GM21381 (cell line): Measurements from ENCODE around the gene PCSK5.

Experiments used
- ATAC-seq: cut with Tn5 transposase; IDR thresholded peaks from one replicate; pipeline ENCODE4 v1.9.1; 2021; ENCODE audit warnings: mild to moderate bottlenecking, moderate library complexity; ENCODE audit not compliant: unreplicated experiment

The PCSK5 gene

GRCh38 chr9:76221423-76221822 is 330.9 kb downstream of the PCSK5 start:
- ATAC-seq = no peak

GRCh38 chr9:76223749-76224340 is 333.4 kb downstream of the PCSK5 start:
- ATAC-seq = no peak

GRCh38 chr9:76227156-76227555 is 336.7 kb downstream of the PCSK5 start:
- ATAC-seq = no peak

- ATAC-seq = no peak
Observed at GRCh38 chr9:76231001-76231400, 340.5 kb downstream of the PCSK5 start.

- ATAC-seq = no peak
Observed at GRCh38 chr9:76232861-76233489, 342.5 kb downstream of the PCSK5 start.

- no peak for ATAC-seq
Observed at GRCh38 chr9:76240578-76240977, 350.1 kb downstream of the PCSK5 start.

- ATAC-seq = no peak
Observed at GRCh38 chr9:76245518-76245917, 355.0 kb downstream of the PCSK5 start.

- no peak for ATAC-seq
Observed at GRCh38 chr9:76246680-76247079, 356.2 kb downstream of the PCSK5 start.

- ATAC-seq = no peak
Observed at GRCh38 chr9:76247426-76247825, 357.0 kb downstream of the PCSK5 start.

- ATAC-seq = no peak
Observed at GRCh38 chr9:76249309-76249708, 358.8 kb downstream of the PCSK5 start.

GRCh38 chr9:76255781-76256455 is 365.4 kb downstream of the PCSK5 start:
- no peak for ATAC-seq

GRCh38 chr9:76257311-76257710 is 366.8 kb downstream of the PCSK5 start:
- no peak for ATAC-seq

GRCh38 chr9:76266649-76267283 is 376.3 kb downstream of the PCSK5 start:
- ATAC-seq = no peak

- no peak for ATAC-seq
Observed at GRCh38 chr9:76267284-76267652, 376.8 kb downstream of the PCSK5 start.

GRCh38 chr9:76269789-76270188 is 379.3 kb downstream of the PCSK5 start:
- no peak for ATAC-seq

GRCh38 chr9:76271755-76272154 is 381.3 kb downstream of the PCSK5 start:
- no peak for ATAC-seq

GRCh38 chr9:76289042-76289441 is 398.6 kb downstream of the PCSK5 start:
- ATAC-seq = no peak

GRCh38 chr9:76289703-76290102 is 399.2 kb downstream of the PCSK5 start:
- ATAC-seq = no peak

- ATAC-seq = no peak
Observed at GRCh38 chr9:76290555-76290954, 400.1 kb downstream of the PCSK5 start.

GRCh38 chr9:76292246-76292645 is 401.8 kb downstream of the PCSK5 start:
- no peak for ATAC-seq

GRCh38 chr9:76292658-76293057 is 402.2 kb downstream of the PCSK5 start:
- no peak for ATAC-seq

- ATAC-seq = no peak
Observed at GRCh38 chr9:76294301-76294700, 403.8 kb downstream of the PCSK5 start.
